AG04449 (cell line): ENCODE results near the gene LRMDA.

Experiments used
- CTCF ChIA-PET: fragments of 350-600 bp; formaldehyde crosslinking; extraction: SDS; loops from one replicate; lab custom pipeline; 2021; ENCODE audit warnings: antibody characterized with exemption; lab: Yijun Ruan, JAX
- POLR2A ChIA-PET: fragments of 400-600, 350-600 bp; formaldehyde crosslinking; extraction: SDS; loops from one replicate; lab custom pipeline; 2020; ENCODE audit warnings: antibody characterized with exemption, inconsistent platforms; lab: Yijun Ruan, JAX
- DNase-seq: peaks from one replicate; pipeline ENCODE4 v3.0.0-alpha.2; 2010; ENCODE audit warnings: low read depth, low spot score
- H3K4me3 ChIP-seq: 2 replicates; pipeline ENCODE4 v1.5.1; 2011; ENCODE audit warnings: low read depth, mild to moderate bottlenecking, control low read depth, low read length
- CTCF ChIP-seq: IDR thresholded peaks from one replicate; pipeline ENCODE4 v1.5.1; 2011; ENCODE audit warnings: mild to moderate bottlenecking, moderate library complexity, low read length, control low read depth, inconsistent platforms; ENCODE audit not compliant: insufficient read depth; ENCODE audit errors: missing control alignments

Gene LRMDA

GRCh38 chr10:75845176-75845947 is 413.9 kb downstream of the LRMDA start:
- ChIA-PET POLR2A (no interaction called here), CTCF (interaction anchor here (0.6 to 1.2 kb wide), 2 partner anchors 9 to 700 kb away, joined by 3 read pairs; no protein-coding TSS in a partner anchor)
- no peak overlapping the region for H3K4me3 ChIP-seq
- no peak for DNase-seq
- no peak for TF ChIP-seq CTCF

GRCh38 chr10:75847477-75847876 is 416.1 kb downstream of the LRMDA start:
- CTCF ChIA-PET, result no interaction called here
- DNase-seq, result no peak
- TF ChIP-seq CTCF, result no peak
- H3K4me3 ChIP-seq, result no peak overlapping the region
- POLR2A ChIA-PET, result no interaction called here

- POLR2A ChIA-PET, result no interaction called here
- TF ChIP-seq CTCF, result no peak
- CTCF ChIA-PET, result no interaction called here
- H3K4me3 ChIP-seq, result no peak overlapping the region
- no peak for DNase-seq
These were observed 420.3 kb downstream of the LRMDA start for GRCh38 chr10:75851580-75852345.

- DNase-seq, result no peak
- ChIA-PET CTCF (no interaction called here), POLR2A (no interaction called here)
- H3K4me3 ChIP-seq, result no peak overlapping the region
- peak; percentile 6 for TF ChIP-seq CTCF
These were observed 421.5 kb downstream of the LRMDA start for GRCh38 chr10:75852851-75853484.

- no peak for DNase-seq
- ChIA-PET POLR2A (no interaction called here), CTCF (no interaction called here)
- no peak overlapping the region for H3K4me3 ChIP-seq
- TF ChIP-seq CTCF, result no peak
These were observed 425.9 kb downstream of the LRMDA start for GRCh38 chr10:75857269-75857846.
